ENCODE data around the gene CHST9. TPM values are rescaled to one million over a fixed set of nuclear protein-coding genes. Genes with fewer than 3 reads are reported as not detected.

Gene CHST9
- total RNA-seq, 1 experiment from 2014 or later: 19.2 TPM

DNA sequence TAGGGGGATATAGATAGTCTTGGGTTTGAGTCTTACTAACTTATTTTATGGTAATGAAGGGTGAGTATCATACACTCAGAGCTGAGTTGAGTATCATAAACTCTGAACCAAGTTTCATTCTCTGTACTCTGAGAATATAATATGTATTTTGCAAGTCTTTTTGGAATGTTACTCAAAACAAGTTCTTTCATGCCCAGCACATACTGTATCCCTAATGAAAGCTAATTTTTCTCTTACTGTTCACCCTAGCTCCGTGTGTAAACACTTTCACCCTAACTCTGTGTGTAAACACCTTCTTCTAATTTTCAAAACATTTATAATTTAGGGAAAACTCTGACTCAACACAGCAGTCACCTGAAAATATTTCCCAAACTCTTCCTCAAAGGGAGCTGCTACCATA, 29.7 kb upstream of the CHST9 start (continued):
- no peak for TF ChIP-seq ZNF281 (CRISPR knock-in tag; IDR thresholded peaks at IDR 0.05)

- no peak for TF ChIP-seq ZNF671 (CRISPR knock-in tag; IDR thresholded peaks at IDR 0.05)
- TF ChIP-seq JUN (CRISPR knock-in tag; IDR thresholded peaks at IDR 0.05): no peak
- TF ChIP-seq HMGA2 (CRISPR knock-in tag; IDR thresholded peaks at IDR 0.05): no peak
- TF ChIP-seq FOXP4 (CRISPR knock-in tag; IDR thresholded peaks at IDR 0.05): no peak
- TF ChIP-seq ZNF416 (CRISPR knock-in tag; IDR thresholded peaks at IDR 0.05): no peak
- TF ChIP-seq, protein P1, sequence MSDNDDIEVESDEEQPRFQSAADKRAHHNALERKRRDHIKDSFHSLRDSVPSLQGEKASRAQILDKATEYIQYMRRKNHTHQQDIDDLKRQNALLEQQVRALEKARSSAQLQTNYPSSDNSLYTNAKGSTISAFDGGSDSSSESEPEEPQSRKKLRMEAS (CRISPR knock-in tag; IDR thresholded peaks at IDR 0.05): no peak
- TF ChIP-seq E2F5 (CRISPR knock-in tag; IDR thresholded peaks at IDR 0.05): no peak
- no peak for TF ChIP-seq ETV6 (CRISPR knock-in tag; IDR thresholded peaks at IDR 0.05)
- no peak for TF ChIP-seq NR2C2 (CRISPR knock-in tag; IDR thresholded peaks at IDR 0.05)
- TF ChIP-seq ZNF317 (CRISPR knock-in tag; IDR thresholded peaks at IDR 0.05; ENCODE audit: borderline replicate concordance, low read depth): no peak
- TF ChIP-seq NFE2L1 (CRISPR knock-in tag; IDR thresholded peaks at IDR 0.05): no peak
- TF ChIP-seq PRRX2 (CRISPR knock-in tag; IDR thresholded peaks at IDR 0.05): no peak
- no peak for TF ChIP-seq FOXK1 (CRISPR knock-in tag; IDR thresholded peaks at IDR 0.05)
- TF ChIP-seq JAZF1 (CRISPR knock-in tag; IDR thresholded peaks at IDR 0.05): no peak
- no peak for TF ChIP-seq ZNF232 (CRISPR knock-in tag; IDR thresholded peaks at IDR 0.05)
- ChIA-PET CTCF (no interaction called here), POLR2A (no interaction called here)
- no peaks in the 10 kb centered on the region; the same call in 1 of the 2 replicates for H3K36me3 Mint-ChIP-seq
- H3K4me1 Mint-ChIP-seq: peaks cover 24% of the 10 kb centered on the region
- peaks cover 10% of the 10 kb centered on the region for H3K27me3 Mint-ChIP-seq (ENCODE audit: low read depth)
- DNase-seq (ENCODE audit: low spot score): no peak
- ATAC-seq: peak; percentile 46
- peaks cover 8% of the 10 kb centered on the region; the same call in 1 of the 2 replicates for H3K9me3 Mint-ChIP-seq
- no peak overlapping the region for H3K4me3 Mint-ChIP-seq
- no peak overlapping the region for H3K27ac Mint-ChIP-seq
Observed at GRCh38 chr18:27213123-27213717, 28.1 kb upstream of the CHST9 start.

DNA sequence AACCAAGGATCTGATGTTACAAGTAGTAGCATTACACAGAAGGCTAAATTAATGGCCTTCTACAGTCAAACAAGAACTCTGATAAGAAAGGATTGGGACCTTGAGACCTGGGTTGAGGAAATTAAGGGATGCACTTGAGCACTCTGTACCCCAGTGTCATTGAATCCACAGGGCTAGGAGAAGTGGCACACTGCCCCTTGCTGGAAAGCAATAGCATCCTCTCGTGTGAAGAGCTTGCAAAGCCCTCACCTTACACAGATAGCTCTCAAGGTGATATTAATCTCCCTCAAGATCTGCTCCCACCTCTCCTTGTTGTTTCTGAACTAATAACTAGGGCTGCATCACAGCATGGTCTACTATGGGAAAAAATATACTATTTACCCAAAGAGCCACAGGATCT, 26.5 kb upstream of the CHST9 start:
- Mint-ChIP-seq H3K4me1 (peaks cover 33% of the 10 kb centered on the region), H3K27ac (no peak overlapping the region), H3K9me3 (peaks cover 8% of the 10 kb centered on the region; the same call in 1 of the 2 replicates), H3K4me3 (no peak overlapping the region), H3K36me3 (no peaks in the 10 kb centered on the region), H3K27me3 (ENCODE audit: low read depth) (peaks cover 10% of the 10 kb centered on the region)
- ChIA-PET POLR2A (no interaction called here), CTCF (no interaction called here)
- ATAC-seq (no peak), DNase-seq (ENCODE audit: low spot score) (no peak)
- TF ChIP-seq ZNF263 (CRISPR knock-in tag; IDR thresholded peaks at IDR 0.05; ENCODE audit: low read depth): no peak
- TF ChIP-seq STAT6 (CRISPR knock-in tag; conservative IDR thresholded peaks at IDR 0.05; ENCODE audit: low read depth): no peak
- TF ChIP-seq, protein P2, sequence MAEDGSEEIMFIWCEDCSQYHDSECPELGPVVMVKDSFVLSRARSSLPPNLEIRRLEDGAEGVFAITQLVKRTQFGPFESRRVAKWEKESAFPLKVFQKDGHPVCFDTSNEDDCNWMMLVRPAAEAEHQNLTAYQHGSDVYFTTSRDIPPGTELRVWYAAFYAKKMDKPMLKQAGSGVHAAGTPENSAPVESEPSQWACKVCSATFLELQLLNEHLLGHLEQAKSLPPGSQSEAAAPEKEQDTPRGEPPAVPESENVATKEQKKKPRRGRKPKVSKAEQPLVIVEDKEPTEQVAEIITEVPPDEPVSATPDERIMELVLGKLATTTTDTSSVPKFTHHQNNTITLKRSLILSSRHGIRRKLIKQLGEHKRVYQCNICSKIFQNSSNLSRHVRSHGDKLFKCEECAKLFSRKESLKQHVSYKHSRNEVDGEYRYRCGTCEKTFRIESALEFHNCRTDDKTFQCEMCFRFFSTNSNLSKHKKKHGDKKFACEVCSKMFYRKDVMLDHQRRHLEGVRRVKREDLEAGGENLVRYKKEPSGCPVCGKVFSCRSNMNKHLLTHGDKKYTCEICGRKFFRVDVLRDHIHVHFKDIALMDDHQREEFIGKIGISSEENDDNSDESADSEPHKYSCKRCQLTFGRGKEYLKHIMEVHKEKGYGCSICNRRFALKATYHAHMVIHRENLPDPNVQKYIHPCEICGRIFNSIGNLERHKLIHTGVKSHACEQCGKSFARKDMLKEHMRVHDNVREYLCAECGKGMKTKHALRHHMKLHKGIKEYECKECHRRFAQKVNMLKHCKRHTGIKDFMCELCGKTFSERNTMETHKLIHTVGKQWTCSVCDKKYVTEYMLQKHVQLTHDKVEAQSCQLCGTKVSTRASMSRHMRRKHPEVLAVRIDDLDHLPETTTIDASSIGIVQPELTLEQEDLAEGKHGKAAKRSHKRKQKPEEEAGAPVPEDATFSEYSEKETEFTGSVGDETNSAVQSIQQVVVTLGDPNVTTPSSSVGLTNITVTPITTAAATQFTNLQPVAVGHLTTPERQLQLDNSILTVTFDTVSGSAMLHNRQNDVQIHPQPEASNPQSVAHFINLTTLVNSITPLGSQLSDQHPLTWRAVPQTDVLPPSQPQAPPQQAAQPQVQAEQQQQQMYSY (CRISPR knock-in tag; IDR thresholded peaks at IDR 0.05): no peak
- TF ChIP-seq, protein P3, sequence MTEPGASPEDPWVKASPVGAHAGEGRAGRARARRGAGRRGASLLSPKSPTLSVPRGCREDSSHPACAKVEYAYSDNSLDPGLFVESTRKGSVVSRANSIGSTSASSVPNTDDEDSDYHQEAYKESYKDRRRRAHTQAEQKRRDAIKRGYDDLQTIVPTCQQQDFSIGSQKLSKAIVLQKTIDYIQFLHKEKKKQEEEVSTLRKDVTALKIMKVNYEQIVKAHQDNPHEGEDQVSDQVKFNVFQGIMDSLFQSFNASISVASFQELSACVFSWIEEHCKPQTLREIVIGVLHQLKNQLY (CRISPR knock-in tag; IDR thresholded peaks at IDR 0.05): no peak

All from WTC11 (cell line).